Measurements from ENCODE around the gene SSX2IP.

SSX2IP gene

GRCh38 chr1:84708031-84708430 is 17.8 kb upstream of the SSX2IP start:
- peaks cover 15% of the 10 kb centered on the region for H3K4me1 ChIP-seq (ENCODE audit: control insufficient read depth, insufficient read depth, low read length)
- no peaks in the 10 kb centered on the region for H3K27me3 ChIP-seq (replicated peaks; ENCODE audit: control insufficient read depth, insufficient read depth, low read length)
- DNase-seq (ENCODE audit: low read depth) = no peak
- no peak overlapping the region for H3K9ac ChIP-seq (ENCODE audit: low read length)
- H3K9me3 ChIP-seq (ENCODE audit: control insufficient read depth, low read length) = no peaks in the 10 kb centered on the region
- no peak overlapping the region for H3K4me3 ChIP-seq (ENCODE audit: low read length)
- no peaks in the 10 kb centered on the region for H3K36me3 ChIP-seq (ENCODE audit: control insufficient read depth, insufficient read depth, low read length, severe bottlenecking)

GRCh38 chr1:84705513-84705912 is 15.3 kb upstream of the SSX2IP start:
- no peak overlapping the region for H3K9ac ChIP-seq (ENCODE audit: low read length)
- DNase-seq (ENCODE audit: low read depth) = no peak
- H3K4me3 ChIP-seq (ENCODE audit: low read length) = no peak overlapping the region

DNA sequence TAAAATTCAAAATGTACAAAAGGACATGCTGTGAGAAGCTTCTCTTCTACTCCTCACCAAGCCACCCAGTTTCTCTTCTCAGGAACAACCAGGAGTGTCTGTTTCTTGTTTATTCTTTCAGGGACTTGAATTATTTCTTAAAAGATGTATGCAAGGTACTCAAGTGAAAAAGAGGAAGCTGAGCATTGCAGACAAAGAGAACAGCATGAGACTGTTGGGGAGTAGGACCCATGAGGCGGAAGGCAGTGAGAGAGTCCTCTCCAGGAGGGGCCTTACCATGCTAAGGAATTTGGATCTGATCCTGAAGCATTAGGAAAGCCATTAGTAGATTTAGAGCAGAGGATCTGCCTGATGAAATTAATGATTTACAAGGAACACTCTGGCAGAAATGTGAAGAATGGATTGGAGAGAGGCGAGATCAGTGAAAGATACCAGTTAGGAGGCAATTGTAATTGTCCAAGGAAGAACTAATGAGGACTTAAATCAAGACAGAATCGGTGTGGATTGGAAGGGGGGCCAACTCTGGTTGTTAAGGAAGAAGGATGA is 14.7 kb upstream of the SSX2IP start:
- Histone ChIP-seq H3K36me3 (ENCODE audit: control insufficient read depth, insufficient read depth, low read length, severe bottlenecking) (no peaks in the 10 kb centered on the region), H3K4me1 (ENCODE audit: control insufficient read depth, insufficient read depth, low read length) (peaks cover 7% of the 10 kb centered on the region), H3K9me3 (ENCODE audit: control insufficient read depth, low read length) (no peaks in the 10 kb centered on the region), H3K9ac (ENCODE audit: low read length) (no peak overlapping the region), H3K27me3 (replicated peaks; ENCODE audit: control insufficient read depth, insufficient read depth, low read length) (no peaks in the 10 kb centered on the region), H3K4me3 (ENCODE audit: low read length) (no peak overlapping the region)
- no peak for DNase-seq (ENCODE audit: low read depth)

More at GRCh38 chr1:84705513-84705912, 15.3 kb upstream of the SSX2IP start:
- H3K36me3 ChIP-seq (ENCODE audit: control insufficient read depth, insufficient read depth, low read length, severe bottlenecking) = no peaks in the 10 kb centered on the region
- no peaks in the 10 kb centered on the region for H3K9me3 ChIP-seq (ENCODE audit: control insufficient read depth, low read length)
- no peaks in the 10 kb centered on the region for H3K27me3 ChIP-seq (replicated peaks; ENCODE audit: control insufficient read depth, insufficient read depth, low read length)
- peaks cover 7% of the 10 kb centered on the region for H3K4me1 ChIP-seq (ENCODE audit: control insufficient read depth, insufficient read depth, low read length)

DNA sequence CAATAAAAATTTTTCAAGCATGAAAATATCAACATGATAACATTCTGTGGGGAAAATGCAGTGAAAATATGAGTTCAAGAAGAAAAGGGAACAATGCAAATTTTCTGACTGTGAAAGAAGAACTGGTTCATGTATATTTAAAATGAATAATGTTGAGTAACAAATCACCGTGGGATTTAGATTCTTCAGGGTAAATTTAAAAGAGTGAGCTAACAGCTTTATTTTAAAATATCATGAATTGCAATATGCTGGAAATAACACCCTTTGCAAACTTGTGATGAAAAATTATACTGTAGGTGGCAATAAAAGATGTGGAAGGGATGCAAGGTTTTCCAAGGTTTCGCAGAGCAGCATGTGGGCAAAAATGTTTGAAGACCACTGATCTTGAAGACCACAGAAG is 13.2 kb upstream of the SSX2IP start:
- DNase-seq (ENCODE audit: low read depth) = no peak
- peaks cover 16% of the 10 kb centered on the region for H3K4me1 ChIP-seq (ENCODE audit: control insufficient read depth, insufficient read depth, low read length)

DNA sequence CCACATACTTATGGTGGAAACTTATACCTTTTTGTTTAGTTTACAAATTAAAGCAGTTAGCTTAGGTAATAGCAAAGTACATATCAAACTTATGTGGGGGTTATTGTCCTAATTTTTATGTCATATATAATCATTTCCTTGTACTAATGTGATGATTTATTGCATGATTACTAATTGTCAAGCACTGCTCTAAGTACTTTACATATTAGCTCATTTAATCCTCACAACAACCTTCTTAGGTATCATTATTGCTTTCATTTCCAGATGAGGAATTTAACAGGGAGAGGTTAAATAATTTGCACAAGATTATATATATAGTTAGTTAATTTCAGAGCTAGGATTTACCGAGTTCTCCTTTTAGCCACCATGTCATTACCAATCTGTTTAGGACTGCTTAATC is 11.9 kb upstream of the SSX2IP start:
- H3K36me3 ChIP-seq (ENCODE audit: control insufficient read depth, insufficient read depth, low read length, severe bottlenecking) = no peaks in the 10 kb centered on the region
- no peak for DNase-seq (ENCODE audit: low read depth)
- peaks cover 26% of the 10 kb centered on the region for H3K4me1 ChIP-seq (ENCODE audit: control insufficient read depth, insufficient read depth, low read length)
- H3K27me3 ChIP-seq (replicated peaks; ENCODE audit: control insufficient read depth, insufficient read depth, low read length) = no peaks in the 10 kb centered on the region
- no peaks in the 10 kb centered on the region for H3K9me3 ChIP-seq (ENCODE audit: control insufficient read depth, low read length)
- no peak overlapping the region for H3K4me3 ChIP-seq (ENCODE audit: low read length)
- no peak overlapping the region for H3K9ac ChIP-seq (ENCODE audit: low read length)

More for the DNA sequence above, 13.2 kb upstream of the SSX2IP start:
- H3K36me3 ChIP-seq (ENCODE audit: control insufficient read depth, insufficient read depth, low read length, severe bottlenecking) = no peaks in the 10 kb centered on the region
- H3K4me3 ChIP-seq (ENCODE audit: low read length) = no peak overlapping the region
- H3K9me3 ChIP-seq (ENCODE audit: control insufficient read depth, low read length) = no peaks in the 10 kb centered on the region
- H3K9ac ChIP-seq (ENCODE audit: low read length) = no peak overlapping the region
- no peaks in the 10 kb centered on the region for H3K27me3 ChIP-seq (replicated peaks; ENCODE audit: control insufficient read depth, insufficient read depth, low read length)

DNA sequence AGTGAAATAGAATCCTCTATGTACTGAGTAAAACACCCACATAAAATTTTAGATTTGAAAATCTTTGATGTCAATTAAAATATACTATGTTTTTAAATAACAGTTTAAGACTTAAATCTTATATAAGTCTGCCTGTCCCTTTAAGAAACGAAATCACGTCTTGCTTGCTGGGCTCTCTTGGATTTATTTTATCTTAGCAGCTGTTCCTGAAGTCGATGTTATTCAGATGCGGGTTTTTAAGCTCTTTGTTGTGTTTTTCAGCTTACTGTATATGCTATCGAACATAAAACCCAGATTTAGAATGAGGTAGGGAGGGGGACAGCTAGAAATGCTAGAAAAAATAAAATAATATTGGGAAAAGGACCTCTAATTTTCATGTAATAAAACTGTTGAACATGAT is 11.1 kb upstream of the SSX2IP start:
- H3K4me1 ChIP-seq (ENCODE audit: control insufficient read depth, insufficient read depth, low read length) = peaks cover 26% of the 10 kb centered on the region
- H3K4me3 ChIP-seq (ENCODE audit: low read length) = peak overlapping the region; percentile 61
- H3K27me3 ChIP-seq (replicated peaks; ENCODE audit: control insufficient read depth, insufficient read depth, low read length) = no peaks in the 10 kb centered on the region
- DNase-seq (ENCODE audit: low read depth) = no peak
- no peaks in the 10 kb centered on the region for H3K36me3 ChIP-seq (ENCODE audit: control insufficient read depth, insufficient read depth, low read length, severe bottlenecking)
- peak overlapping the region; percentile 67 for H3K9ac ChIP-seq (ENCODE audit: low read length)
- H3K9me3 ChIP-seq (ENCODE audit: control insufficient read depth, low read length) = no peaks in the 10 kb centered on the region

DNA sequence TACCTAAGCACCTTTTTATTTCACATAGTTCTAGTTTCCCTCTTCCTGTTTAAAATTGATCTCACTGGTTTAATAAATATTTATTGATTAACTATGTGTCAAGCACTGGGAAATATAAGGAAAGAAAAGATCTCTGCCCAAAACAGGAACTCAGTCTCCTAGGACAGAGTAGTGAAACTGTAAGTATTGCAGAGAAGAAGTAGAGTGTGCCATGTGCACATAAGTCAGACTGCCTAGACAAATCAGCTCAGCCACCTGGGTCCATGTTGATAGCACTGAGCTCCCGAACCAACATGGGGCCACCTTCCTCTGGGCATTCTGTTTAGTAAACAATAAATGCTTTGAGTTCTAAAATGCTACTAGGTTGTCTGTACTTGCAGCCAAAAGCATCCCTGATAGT is 9.8 kb upstream of the SSX2IP start:
- no peak overlapping the region for H3K4me3 ChIP-seq (ENCODE audit: low read length)
- no peaks in the 10 kb centered on the region for H3K9me3 ChIP-seq (ENCODE audit: control insufficient read depth, low read length)
- peaks cover 26% of the 10 kb centered on the region for H3K4me1 ChIP-seq (ENCODE audit: control insufficient read depth, insufficient read depth, low read length)
- no peak overlapping the region for H3K9ac ChIP-seq (ENCODE audit: low read length)
- H3K36me3 ChIP-seq (ENCODE audit: control insufficient read depth, insufficient read depth, low read length, severe bottlenecking) = no peaks in the 10 kb centered on the region
- no peaks in the 10 kb centered on the region for H3K27me3 ChIP-seq (replicated peaks; ENCODE audit: control insufficient read depth, insufficient read depth, low read length)
- no peak for DNase-seq (ENCODE audit: low read depth)

- H3K4me3 ChIP-seq (ENCODE audit: low read length) = peak overlapping the region; percentile 53
- peak overlapping the region; percentile 65 for H3K9ac ChIP-seq (ENCODE audit: low read length)
- no peaks in the 10 kb centered on the region for H3K27me3 ChIP-seq (replicated peaks; ENCODE audit: control insufficient read depth, insufficient read depth, low read length)
- no peaks in the 10 kb centered on the region for H3K9me3 ChIP-seq (ENCODE audit: control insufficient read depth, low read length)
- DNase-seq (ENCODE audit: low read depth) = peak; percentile 91
- H3K4me1 ChIP-seq (ENCODE audit: control insufficient read depth, insufficient read depth, low read length) = peaks cover 22% of the 10 kb centered on the region
- no peaks in the 10 kb centered on the region for H3K36me3 ChIP-seq (ENCODE audit: control insufficient read depth, insufficient read depth, low read length, severe bottlenecking)
Observed at GRCh38 chr1:84698151-84699110, 8.2 kb upstream of the SSX2IP start.

DNA sequence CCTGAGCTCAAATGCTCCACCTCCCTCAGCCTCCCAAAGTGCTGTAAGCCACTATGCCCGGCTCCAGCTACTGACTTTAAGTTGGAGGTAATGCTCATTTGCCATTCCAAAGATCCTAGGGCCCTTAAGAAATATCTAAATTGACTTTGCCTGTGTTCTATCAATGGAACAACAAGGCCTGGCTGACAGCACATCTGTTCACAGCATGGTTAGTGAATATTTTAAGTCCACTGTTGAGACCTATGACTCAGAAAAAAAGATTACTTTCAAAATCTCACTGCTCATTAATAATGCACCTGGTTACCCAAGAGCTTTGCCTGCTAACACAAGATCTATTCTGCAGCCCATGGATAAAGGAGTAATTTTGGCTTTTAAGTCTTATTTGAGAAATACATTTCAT is 3.5 kb upstream of the SSX2IP start:
- Histone ChIP-seq H3K4me1 (ENCODE audit: control insufficient read depth, insufficient read depth, low read length) (peaks cover 21% of the 10 kb centered on the region), H3K4me3 (ENCODE audit: low read length) (no peak overlapping the region), H3K27me3 (replicated peaks; ENCODE audit: control insufficient read depth, insufficient read depth, low read length) (no peaks in the 10 kb centered on the region), H3K9me3 (ENCODE audit: control insufficient read depth, low read length) (no peaks in the 10 kb centered on the region), H3K36me3 (ENCODE audit: control insufficient read depth, insufficient read depth, low read length, severe bottlenecking) (no peaks in the 10 kb centered on the region), H3K9ac (ENCODE audit: low read length) (no peak overlapping the region)
- DNase-seq (ENCODE audit: low read depth) = no peak

GRCh38 chr1:84693005-84693404 is 2.7 kb upstream of the SSX2IP start:
- no peak for DNase-seq (ENCODE audit: low read depth)
- H3K27me3 ChIP-seq (replicated peaks; ENCODE audit: control insufficient read depth, insufficient read depth, low read length) = no peaks in the 10 kb centered on the region
- H3K4me1 ChIP-seq (ENCODE audit: control insufficient read depth, insufficient read depth, low read length) = peaks cover 14% of the 10 kb centered on the region
- H3K4me3 ChIP-seq (ENCODE audit: low read length) = no peak overlapping the region
- no peaks in the 10 kb centered on the region for H3K9me3 ChIP-seq (ENCODE audit: control insufficient read depth, low read length)
- H3K36me3 ChIP-seq (ENCODE audit: control insufficient read depth, insufficient read depth, low read length, severe bottlenecking) = no peaks in the 10 kb centered on the region
- H3K9ac ChIP-seq (ENCODE audit: low read length) = no peak overlapping the region

GRCh38 chr1:84692391-84692790 is 2.1 kb upstream of the SSX2IP start:
- no peaks in the 10 kb centered on the region for H3K27me3 ChIP-seq (replicated peaks; ENCODE audit: control insufficient read depth, insufficient read depth, low read length)

More at GRCh38 chr1:84692391-84692790, 2.1 kb upstream of the SSX2IP start:
- Histone ChIP-seq H3K9me3 (ENCODE audit: control insufficient read depth, low read length) (no peaks in the 10 kb centered on the region), H3K4me3 (ENCODE audit: low read length) (no peak overlapping the region), H3K36me3 (ENCODE audit: control insufficient read depth, insufficient read depth, low read length, severe bottlenecking) (no peaks in the 10 kb centered on the region), H3K4me1 (ENCODE audit: control insufficient read depth, insufficient read depth, low read length) (peaks cover 8% of the 10 kb centered on the region), H3K9ac (ENCODE audit: low read length) (no peak overlapping the region)
- DNase-seq (ENCODE audit: low read depth) = no peak
